ENCODE data around the gene ATG12. TPM values are rescaled to one million over a fixed set of nuclear protein-coding genes. Genes with fewer than 3 reads are reported as not detected.

ATG12 gene
- total RNA-seq, 6 donors from 2014 or later, result 28.3 to 63.0 (median 33.0) TPM

- Histone ChIP-seq H3K9me3 (no peaks in the 10 kb centered on the region), H3K27me3 (peaks cover 0 to 9% (median under 1%) of the 10 kb centered on the region in 4 donors), H3K4me1 (peaks cover 10 to 11% (median 10%) of the 10 kb centered on the region in 4 donors), H3K4me3 (no peak overlapping the region), H3K36me3 (no peaks in the 10 kb centered on the region), H3K27ac (no peak overlapping the region)
- ATAC-seq (ENCODE audit: low FRiP score in 2 of 2), result no peak
- TF ChIP-seq POLR2AphosphoS5 (IDR thresholded peaks at IDR 0.05) (no peak), EP300 (IDR thresholded peaks at IDR 0.05) (no peak), CTCF (IDR thresholded peaks at IDR 0.05) (no peak), POLR2A (IDR thresholded peaks at IDR 0.05) (no peak)
- DNase-seq, result no peak
- 83 to 91% methylated on average over 1 of the region's 1 CpG for WGBS, 2 donors
Measured at GRCh38 chr5:115820846-115821245, 20.5 kb downstream of the ATG12 start.

DNA sequence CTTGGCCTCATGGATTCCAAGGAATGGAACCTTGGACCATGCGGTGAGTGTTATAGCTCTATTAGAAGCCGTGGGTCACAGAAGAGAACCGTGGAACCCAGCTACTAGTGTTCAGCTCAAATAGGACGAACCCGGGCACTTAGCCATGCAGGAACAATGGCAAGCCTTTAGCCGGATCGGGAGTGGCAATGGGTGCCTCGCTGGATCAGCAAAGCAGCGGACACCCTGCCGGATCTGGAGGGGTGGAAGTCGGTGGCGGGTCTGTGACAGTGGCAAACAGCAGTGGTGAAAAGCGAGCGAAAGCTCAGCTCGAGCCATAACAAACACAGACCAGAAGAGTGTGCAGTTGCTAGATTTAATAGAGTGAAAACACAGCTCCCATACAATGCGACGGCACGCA lies 22.5 kb downstream of the ATG12 start:
- no peak overlapping the region for H3K27ac ChIP-seq
- no peak for ATAC-seq (ENCODE audit: low FRiP score in 2 of 2)
- H3K9me3 ChIP-seq, result no peaks in the 10 kb centered on the region
- H3K4me1 ChIP-seq, result peaks cover 14 to 17% (median 17%) of the 10 kb centered on the region in 4 donors
- peaks cover 0 to 20% (median 5%) of the 10 kb centered on the region in 4 donors for H3K27me3 ChIP-seq
- TF ChIP-seq CTCF (IDR thresholded peaks at IDR 0.05) (no peak), EP300 (IDR thresholded peaks at IDR 0.05) (no peak), POLR2AphosphoS5 (IDR thresholded peaks at IDR 0.05) (no peak), POLR2A (IDR thresholded peaks at IDR 0.05) (no peak)
- WGBS, 2 donors, result 95% methylated on average over 18 of the region's 18 CpGs
- no peaks in the 10 kb centered on the region for H3K36me3 ChIP-seq
- DNase-seq, result peak in 1 of 2 donors; percentile 24
- no peak overlapping the region for H3K4me3 ChIP-seq

- ATAC-seq (ENCODE audit: low FRiP score in 2 of 2) (no peak), DNase-seq (no peak)
- 83 to 84% methylated on average over 7 of the region's 7 CpGs for WGBS, 2 donors
- H3K27me3 ChIP-seq, result peaks cover 0 to 20% (median 5%) of the 10 kb centered on the region in 4 donors
- H3K27ac ChIP-seq, result no peak overlapping the region
- H3K4me1 ChIP-seq, result peaks cover 14 to 17% (median 17%) of the 10 kb centered on the region in 4 donors
- no peaks in the 10 kb centered on the region for H3K9me3 ChIP-seq
- H3K36me3 ChIP-seq, result no peaks in the 10 kb centered on the region
- TF ChIP-seq EP300 (IDR thresholded peaks at IDR 0.05), result no peak
- no peak for TF ChIP-seq CTCF (IDR thresholded peaks at IDR 0.05)
- no peak for TF ChIP-seq POLR2A (IDR thresholded peaks at IDR 0.05)
- peak overlapping the region in 1 of 4 donors; percentile 56 for H3K4me3 ChIP-seq
Measured at GRCh38 chr5:115817386-115817785, 24.0 kb downstream of the ATG12 start.

DNA sequence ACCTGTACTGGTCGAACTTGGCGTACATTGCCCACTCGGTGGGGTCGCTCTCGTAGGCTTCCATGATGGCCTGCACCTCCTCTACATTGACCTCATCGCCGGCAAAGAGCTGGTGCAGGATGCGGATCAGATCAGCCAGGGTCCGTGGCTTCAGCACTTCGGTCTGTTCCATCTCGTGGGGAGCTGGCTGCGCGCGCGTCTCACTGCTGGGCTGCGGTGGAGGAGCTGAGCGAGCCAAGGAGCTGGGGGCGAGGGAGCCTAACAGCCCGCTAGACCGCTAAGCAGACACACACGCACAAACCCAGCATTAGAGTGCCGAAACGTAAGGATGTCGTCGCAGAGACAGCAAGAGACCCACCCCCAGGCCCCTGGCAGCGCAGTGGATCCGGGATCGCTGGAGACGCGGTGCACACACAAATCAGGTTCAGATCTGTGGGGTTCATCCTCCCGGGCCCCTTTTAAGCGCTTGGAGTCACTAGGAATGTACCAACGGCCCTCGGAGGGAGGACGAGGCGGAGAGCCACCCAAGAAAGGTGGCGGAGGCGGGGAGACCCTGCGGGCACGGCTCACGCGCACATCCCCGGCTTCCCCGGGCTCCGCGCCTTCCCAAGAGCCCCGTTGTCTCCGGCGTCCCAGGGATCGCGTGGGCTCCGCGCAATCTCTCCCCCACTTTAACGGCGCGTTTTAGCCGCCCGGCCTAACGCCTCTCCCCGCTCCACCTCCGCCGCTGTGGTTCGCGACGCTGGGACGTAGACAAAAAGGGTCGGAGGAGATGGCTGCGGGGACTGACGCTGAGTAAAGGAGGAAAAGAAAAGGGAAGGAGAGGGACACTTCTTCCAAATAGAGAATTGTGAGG lies 24.9 kb downstream of the ATG12 start, which contains the start of gene CDO1:
CDO1 (minus strand) TSS at position 434 of the 856 bp plus-strand sequence; CDS start at position 172, 262 bp downstream.
- 3 to 7% methylated on average over 16 to 68 of the region's 69 CpGs for WGBS, 2 donors
- Histone ChIP-seq H3K36me3 (no peaks in the 10 kb centered on the region), H3K27ac (peak within 1 kb of the TSS; percentile 64 to 73 (median 71)), H3K9me3 (no peaks in the 10 kb centered on the region), H3K27me3 (peaks cover 0 to 20% (median 5%) of the 10 kb centered on the region in 4 donors), H3K4me1 (peaks cover 14 to 17% (median 17%) of the 10 kb centered on the region in 4 donors), H3K4me3 (peak within 1 kb of the TSS; percentile 22 to 56 (median 46))
- ATAC-seq (ENCODE audit: low FRiP score in 2 of 2), result peak; percentile 73 to 87
- no peak for TF ChIP-seq EP300 (IDR thresholded peaks at IDR 0.05)
- TF ChIP-seq POLR2AphosphoS5 (IDR thresholded peaks at IDR 0.05), result peak in 1 of 2 donors; percentile 45
- peak in 1 of 2 donors; percentile 88 for DNase-seq

DNA sequence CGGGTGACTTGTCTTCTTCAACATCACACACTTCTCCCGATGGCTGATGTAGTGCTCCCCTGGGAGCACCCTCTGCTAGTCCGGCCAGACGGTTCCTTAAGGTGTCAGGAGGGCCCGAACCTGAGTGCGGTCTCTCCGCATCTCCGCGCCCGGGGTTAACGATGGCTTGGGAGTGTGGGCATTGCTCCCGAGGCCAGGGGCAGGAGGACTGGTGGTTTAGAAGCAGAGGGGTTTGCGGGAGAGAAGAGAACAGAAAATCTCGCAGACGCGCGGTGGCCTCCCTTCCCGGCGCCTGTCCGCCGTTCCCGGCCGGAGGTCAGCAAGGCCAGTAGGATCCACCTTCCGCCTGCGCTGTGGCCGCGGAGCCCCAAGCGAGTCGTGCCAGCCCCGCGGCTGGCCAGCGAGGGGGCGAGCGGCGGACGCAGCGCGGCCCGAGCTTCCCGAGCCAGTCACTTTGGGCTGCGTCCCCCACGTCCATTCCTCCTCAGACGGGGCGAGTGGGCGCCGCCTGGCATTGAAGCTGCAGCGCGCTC lies 25.6 kb downstream of the ATG12 start:
- DNase-seq (peak in 1 of 2 donors; percentile 82), ATAC-seq (ENCODE audit: low FRiP score in 2 of 2) (peak in 1 of 2 donors; percentile 64)
- no peaks in the 10 kb centered on the region for H3K9me3 ChIP-seq
- peaks cover 14 to 17% (median 17%) of the 10 kb centered on the region in 4 donors for H3K4me1 ChIP-seq
- 2 to 7% methylated on average over 21 to 48 of the region's 48 CpGs for WGBS, 2 donors
- H3K27ac ChIP-seq, result peak overlapping the region; percentile 64 to 73 (median 71)
- no peaks in the 10 kb centered on the region for H3K36me3 ChIP-seq
- peaks cover 0 to 20% (median 5%) of the 10 kb centered on the region in 4 donors for H3K27me3 ChIP-seq
- TF ChIP-seq POLR2AphosphoS5 (IDR thresholded peaks at IDR 0.05) (no peak), EP300 (IDR thresholded peaks at IDR 0.05) (no peak), CTCF (IDR thresholded peaks at IDR 0.05) (no peak), POLR2A (IDR thresholded peaks at IDR 0.05) (no peak)
- H3K4me3 ChIP-seq, result peak overlapping the region; percentile 22 to 56 (median 46)

Measured in upper lobe of left lung (tissue), 6 donors.